GM19023 (cell line): ENCODE results near the gene CHRNA10.
"Not testable (repeated sequence)": the region's sequence is repeated elsewhere in the genome, so short reads cannot be mapped to it uniquely, and the experiment has no call there.

ENCODE experiments used
- ATAC-seq: cut with Tn5 transposase; IDR thresholded peaks from one replicate; pipeline ENCODE4 v1.9.1; 2021; ENCODE audit warnings: mild to moderate bottlenecking, moderate library complexity; ENCODE audit not compliant: unreplicated experiment

The CHRNA10 gene

DNA sequence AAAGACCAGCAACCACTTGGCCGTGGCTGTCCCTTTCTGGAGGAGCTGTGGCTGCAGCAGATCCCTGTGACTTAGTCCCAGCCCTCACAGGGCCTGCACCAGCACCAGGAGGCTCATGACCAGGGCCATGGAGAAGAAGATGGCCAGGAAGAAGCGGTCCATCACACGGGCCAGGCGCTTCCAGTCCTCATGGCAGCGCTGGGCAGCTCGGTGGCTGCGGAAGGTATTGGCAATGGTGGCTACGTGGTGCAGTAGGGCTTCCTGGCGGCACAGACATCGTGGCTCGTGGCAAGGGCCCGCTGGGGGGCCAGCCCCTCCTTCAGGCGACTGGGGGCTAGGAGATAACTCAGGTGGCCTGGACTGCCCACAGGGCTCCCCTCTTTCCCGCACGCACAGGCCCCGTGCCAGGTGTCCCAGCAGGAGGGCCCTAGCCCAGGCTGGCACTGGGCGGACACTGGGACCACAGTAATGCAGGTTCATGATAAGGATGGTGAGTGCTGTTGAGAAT lies 5.1 kb downstream of the CHRNA10 start:
- ATAC-seq = no peak

- ATAC-seq = no peak
These were observed 5.7 kb downstream of the CHRNA10 start for GRCh38 chr11:3665336-3666022.

DNA sequence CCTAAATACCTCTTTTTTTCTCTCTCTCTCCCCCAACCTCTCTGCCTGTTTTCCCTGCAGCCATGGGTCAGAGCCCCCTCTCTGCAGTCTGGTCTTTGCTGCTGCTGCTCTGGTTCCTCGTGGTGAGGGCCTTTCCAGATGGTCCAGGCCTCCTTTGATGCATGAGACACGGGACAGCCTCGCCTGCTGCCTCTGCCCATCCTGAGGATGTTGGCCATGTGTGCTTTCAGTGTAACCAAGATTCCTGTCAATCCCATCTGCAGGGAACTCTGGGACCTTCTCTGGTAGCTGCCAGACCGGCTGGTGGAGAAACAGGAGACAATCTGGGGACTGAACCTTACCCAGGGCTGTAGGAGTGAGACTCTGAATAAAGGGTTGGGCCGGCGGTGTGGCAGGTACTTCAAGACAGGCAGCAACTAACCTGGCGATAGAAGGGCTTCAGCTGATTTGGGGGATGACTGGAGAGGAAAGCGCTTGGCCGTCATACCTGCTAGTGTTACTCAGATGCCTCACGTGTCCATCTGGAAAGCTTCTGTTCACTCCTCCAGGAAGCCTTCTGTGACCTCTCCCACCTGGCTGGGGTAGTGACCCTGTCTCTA lies 7.1 kb downstream of the CHRNA10 start:
- no peak for ATAC-seq

DNA sequence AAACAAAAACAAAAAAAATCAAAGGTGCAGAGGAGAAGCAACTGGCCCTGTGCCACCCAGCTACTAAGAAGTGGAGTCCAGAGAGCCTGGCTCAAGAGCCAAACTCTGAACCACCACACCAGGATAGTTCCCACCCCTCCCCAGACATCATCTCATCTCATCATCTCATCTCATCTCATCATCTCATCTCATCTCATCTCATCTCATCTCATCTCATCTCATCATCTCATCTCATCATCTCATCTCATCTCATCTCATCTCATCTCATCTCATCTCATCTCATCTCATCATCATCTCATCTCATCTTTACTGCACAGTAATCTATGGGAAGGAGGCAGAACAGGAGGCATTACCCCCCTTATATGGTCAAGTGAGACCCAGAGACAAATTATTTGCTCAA lies 8.3 kb downstream of the CHRNA10 start:
- ATAC-seq = no peak

GRCh38 chr11:3660960-3661359 lies 10.2 kb downstream of the CHRNA10 start:
- ATAC-seq = no peak

DNA sequence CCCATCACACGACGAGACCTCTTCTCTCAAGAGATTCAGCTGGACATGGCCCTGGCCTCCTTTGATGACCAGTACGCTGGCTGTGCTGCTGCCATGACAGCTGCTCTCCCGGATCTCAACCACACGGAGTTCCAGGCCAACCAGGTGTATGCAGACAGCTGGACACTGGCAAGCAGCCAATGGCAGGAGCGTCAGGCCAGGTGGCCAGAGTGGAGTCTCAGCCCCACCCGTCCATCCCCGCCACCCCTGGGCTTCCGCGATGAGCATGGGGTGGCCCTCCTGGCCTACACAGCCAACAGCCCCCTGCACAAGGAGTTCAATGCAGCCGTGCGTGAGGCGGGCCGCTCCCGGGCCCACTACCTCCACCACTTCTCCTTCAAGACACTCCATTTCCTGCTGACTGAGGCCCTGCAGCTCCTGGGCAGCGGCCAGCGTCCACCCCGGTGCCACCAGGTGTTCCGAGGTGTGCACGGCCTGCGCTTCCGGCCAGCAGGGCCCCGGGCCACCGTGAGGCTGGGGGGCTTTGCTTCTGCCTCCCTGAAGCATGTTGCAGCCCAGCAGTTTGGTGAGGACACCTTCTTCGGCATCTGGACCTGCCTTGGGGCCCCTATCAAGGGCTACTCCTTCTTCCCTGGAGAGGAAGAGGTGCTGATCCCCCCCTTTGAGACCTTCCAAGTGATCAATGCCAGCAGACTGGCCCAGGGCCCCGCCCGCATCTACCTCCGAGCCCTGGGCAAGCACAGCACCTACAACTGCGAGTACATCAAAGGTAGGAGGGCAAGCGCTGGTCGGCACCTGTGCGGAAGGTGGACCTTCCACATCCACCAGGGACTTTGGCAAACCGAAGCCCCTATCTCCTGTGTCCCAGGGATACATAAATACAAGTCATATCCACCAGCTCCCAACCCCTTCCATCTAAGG lies 11.3 kb downstream of the CHRNA10 start:
- ATAC-seq = no peak

GRCh38 chr11:3658252-3658651 lies 12.9 kb downstream of the CHRNA10 start:
- ATAC-seq = no peak

- ATAC-seq = not testable (repeated sequence)
These were observed 13.9 kb downstream of the CHRNA10 start for GRCh38 chr11:3657331-3657730.

DNA sequence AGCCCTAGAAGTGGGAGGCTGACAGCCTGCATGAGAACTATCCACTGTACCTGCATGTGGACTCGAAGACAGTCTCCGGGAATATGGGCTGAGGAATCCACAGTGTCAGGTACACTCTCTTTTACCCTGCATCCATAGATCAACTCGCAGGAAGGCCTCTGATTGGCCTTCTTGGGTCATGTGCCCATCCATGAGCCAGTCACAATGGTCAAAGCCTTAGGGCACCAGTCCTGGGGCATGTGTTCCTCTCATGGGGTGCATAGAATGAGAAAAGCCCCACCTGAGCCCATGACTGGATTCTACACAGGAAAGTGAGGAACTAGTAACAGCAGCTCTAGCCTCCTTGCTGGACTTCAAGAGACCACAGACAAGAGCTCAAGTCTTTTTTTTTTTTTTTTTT lies 15.6 kb downstream of the CHRNA10 start:
- no peak for ATAC-seq

- ATAC-seq = not testable (repeated sequence)
These were observed 18.7 kb downstream of the CHRNA10 start for GRCh38 chr11:3652514-3652913.

DNA sequence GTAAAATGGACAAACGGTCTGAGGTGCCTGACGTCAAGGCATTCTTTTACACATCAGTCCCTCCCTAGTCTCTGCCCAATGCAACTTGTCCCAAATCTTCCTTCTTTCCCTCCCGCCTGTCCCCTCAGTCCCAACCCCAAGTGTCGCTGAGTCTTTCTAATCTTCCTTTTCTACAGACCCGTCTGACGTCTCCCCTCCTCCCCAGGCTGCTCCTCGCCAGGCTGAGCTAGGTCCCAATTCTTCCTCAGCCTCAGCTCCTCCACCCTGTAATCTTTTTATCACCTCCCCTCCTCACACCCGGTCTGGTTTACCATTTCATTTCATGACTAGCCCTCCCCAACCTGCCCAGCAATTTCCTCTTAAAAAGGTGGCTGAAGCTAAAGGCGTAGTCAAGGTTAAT lies 21.8 kb downstream of the CHRNA10 start:
- ATAC-seq = not testable (repeated sequence)

DNA sequence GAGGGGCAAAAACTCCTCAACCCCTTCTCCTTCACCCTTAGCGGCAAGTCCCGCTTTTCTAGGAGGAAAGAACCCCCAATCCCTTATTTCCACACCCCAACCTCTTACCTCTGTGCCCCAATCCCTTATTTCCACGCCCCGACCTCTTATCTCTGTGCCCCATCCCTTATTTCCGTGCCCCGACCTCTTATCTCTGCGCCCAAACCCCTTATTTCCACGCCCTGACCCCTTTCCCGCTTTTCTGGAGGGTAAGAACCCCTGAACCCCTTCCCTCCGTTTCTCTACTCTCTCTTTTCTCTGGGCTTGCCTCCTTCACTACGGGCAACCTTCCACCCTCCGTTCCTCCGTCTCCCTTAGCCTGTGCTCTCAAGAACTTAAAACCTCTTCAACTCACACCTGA lies 22.3 kb downstream of the CHRNA10 start:
- ATAC-seq = not testable (repeated sequence)

DNA sequence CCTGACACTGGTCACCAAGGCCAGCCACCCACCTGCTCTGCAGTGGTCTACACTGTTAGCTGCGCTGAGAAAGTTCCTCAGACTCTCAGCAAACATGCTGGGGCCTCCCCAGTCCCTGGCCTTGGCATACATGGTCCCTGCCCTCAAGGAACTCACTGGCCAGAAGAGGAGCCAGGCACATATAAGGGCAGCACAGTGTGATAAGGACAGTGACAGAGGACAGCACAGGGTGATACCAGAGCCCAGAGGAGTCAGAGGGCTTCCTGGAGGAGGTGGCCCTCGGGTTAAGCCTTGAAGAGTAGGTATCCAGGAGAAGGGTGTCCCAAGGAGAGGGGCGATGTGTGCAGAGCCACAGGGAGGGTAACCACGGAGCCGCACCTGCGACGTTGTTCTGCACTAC lies 25.6 kb downstream of the CHRNA10 start:
- ATAC-seq = no peak

GRCh38 chr11:3644817-3645235 lies 26.4 kb downstream of the CHRNA10 start, which contains the start of gene ART1:
TSS of gene ART1 (plus strand) at chr11:3645128. CDS start at chr11:3659214, 14,086 bp downstream.
- no peak for ATAC-seq

DNA sequence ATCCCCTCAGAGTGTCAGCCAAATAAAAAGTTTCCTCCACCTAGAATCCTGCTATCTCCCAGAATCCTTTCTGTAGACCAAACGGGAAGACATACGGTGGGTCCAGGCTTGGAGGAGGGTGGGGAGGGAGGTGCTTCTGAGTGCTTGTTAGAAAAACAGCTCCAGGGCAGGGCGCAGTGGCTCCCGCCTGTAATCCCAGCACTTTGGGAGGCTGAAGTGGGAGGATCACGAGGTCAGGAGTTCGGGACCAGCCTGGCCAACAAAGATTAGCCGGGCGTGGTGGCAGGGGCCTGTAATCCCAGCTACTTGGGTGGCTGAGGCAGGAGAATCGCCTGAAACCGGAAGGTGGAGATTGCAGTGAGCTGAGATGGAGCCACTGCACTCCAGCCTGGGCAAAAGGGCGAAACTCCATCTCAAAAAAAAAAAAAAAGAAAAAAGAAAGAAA lies 28.1 kb downstream of the CHRNA10 start:
- ATAC-seq = not testable (repeated sequence)

GRCh38 chr11:3642071-3642951 lies 28.9 kb downstream of the CHRNA10 start:
- no peak for ATAC-seq

GRCh38 chr11:3641701-3642070 lies 29.5 kb downstream of the CHRNA10 start, which contains the start of gene ART5:
TSS of gene ART5 (minus strand) at chr11:3641992. CDS start at chr11:3641862, 130 bp downstream.
- ATAC-seq = no peak

- no peak for ATAC-seq
These were observed 30.0 kb downstream of the CHRNA10 start for GRCh38 chr11:3641191-3641590.

DNA sequence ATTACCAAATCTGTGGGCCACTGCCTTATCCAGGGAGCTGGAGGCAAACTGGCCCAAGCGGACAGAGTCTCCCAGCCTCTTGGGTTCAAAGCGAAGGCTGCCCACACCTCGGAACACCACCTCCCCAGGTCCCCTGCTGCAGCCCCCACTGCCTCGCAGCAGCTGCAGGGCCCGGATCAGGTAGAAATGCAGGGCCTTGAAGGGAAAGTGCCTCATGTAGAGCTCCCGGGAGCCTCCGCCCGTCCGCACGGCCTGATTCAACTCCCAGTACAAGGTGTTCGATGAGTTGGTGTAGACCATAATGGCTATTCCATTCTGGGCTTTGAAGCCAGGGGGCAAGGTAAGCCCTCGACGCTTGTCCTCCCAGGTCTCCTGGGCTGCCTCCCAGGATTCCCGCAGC lies 31.3 kb downstream of the CHRNA10 start:
- ATAC-seq = no peak

DNA sequence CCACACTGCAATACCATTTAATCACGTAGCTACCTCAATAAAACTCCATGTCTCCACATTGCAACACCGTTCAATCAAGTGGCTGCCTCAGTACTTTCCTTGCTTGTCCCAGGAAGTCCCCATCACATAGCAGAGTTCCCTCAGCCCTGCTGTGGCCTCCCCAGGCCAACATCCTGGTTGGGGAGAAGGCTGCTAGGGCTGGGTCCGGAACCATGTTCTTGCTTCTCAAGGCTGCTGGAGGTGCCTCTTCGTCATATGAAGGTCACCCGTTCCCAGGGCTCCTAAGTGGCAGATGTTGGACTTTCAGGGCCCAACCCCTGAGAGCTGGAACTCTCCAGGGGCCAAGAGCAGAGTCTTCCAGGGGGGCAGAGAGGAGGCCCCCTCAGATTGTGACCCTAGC lies 32.7 kb downstream of the CHRNA10 start:
- no peak for ATAC-seq
